HG02943 (cell line): ENCODE data around the gene NUP188.
"Not testable (repeated sequence)": the region's sequence is repeated elsewhere in the genome, so short reads cannot be mapped to it uniquely, and the experiment has no call there.

ENCODE experiments used
- ATAC-seq: cut with Tn5 transposase; IDR thresholded peaks from one replicate; pipeline ENCODE4 v1.9.1; 2021; ENCODE audit warnings: mild to moderate bottlenecking, low read depth, moderate library complexity; ENCODE audit not compliant: unreplicated experiment

The NUP188 gene

GRCh38 chr9:129026442-129027223 lies 79.1 kb downstream of the NUP188 start:
- ATAC-seq, result no peak

DNA sequence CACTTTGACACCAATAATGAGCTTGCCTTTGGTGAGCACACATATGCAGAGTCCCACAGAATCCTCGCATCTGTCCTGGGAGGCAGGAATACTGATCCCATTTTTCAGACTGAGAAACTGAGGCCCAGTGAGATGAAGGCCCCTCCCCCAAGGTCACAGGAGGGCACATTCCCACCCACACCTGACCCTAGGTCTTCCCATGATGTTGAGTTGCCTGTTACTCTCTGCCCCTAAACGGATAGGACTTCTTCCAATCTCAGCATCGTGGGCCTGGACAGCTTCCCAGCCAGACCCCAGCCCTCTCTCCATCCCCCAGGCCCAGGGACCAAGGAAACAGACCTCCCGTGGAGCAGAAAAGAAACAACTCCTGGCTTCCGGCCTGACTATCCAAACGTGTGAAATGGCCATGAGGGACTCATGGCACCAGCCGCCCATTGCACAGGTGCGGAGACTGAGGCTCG lies 79.8 kb downstream of the NUP188 start:
- no peak for ATAC-seq

DNA sequence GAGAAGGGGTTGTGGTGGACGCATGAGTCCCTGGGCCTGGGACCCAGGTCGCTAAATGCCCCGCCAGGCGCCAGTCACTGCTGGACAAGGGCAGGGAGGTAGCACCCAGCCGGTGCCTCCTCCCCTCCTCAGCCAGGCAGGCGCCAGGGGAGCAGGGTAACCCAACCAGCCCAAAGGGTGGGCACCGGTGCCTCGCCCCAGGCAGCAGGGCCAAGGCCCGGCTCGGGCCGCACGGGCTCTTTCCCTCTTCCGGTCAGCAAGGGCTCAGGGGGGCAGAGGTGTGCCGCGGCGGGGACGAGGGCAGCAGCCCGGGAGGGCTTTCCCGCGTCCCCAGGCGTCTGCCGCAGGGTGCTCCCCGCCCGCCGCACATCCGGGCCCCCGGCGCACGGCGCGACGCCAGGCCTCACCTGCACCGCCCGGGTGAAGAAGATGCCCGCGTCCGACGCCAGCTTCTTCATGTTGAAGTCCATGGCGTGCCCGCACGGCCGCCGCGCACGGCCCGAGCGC lies 80.2 kb downstream of the NUP188 start:
- peak; percentile 40 for ATAC-seq

GRCh38 chr9:129028192-129028966 lies 80.9 kb downstream of the NUP188 start, which contains the start of gene SH3GLB2:
TSS of gene SH3GLB2 (minus strand) at chr9:129028331. CDS start at chr9:129028154, 177 bp downstream.
- peak; percentile 69 for ATAC-seq

DNA sequence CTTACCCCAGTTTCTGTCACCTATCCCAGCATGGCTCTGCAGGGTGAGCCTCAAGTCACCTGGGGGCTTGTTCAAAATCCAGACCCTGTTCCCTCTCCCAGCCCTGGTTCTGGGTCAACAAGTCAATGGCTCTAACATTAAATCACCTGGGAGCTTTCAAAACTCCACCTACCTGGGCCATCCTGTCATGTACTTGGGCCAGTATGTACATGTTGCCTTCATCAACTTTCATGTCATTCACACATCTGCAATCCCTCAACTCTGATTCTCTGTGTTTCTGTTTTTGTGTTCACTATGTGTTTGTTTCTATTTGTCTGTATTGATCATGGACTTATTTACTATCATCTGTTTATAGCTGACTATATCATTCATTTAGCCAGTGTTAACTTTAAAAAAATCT lies 82.7 kb downstream of the NUP188 start:
- no peak for ATAC-seq

DNA sequence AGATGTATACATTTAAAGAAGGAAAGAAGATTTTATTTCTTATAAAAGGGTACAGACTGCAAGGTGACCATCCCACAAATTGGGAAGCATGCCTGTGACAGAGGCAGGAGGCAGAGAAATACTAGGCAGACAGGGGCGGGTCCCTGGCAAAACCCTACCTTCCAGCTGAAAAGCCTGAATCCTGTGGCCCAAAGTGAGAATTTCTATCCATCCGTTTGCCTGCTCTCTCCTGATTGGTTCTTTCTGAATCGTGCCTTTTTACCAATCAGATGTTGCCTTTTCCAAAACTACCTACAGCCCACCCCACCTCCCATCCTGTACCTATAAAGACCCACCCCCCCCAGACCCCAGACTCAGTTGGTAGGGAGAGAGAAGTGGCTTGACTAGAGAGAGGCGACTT lies 84.0 kb downstream of the NUP188 start:
- ATAC-seq, result no peak

- no peak for ATAC-seq
Measured at GRCh38 chr9:129032541-129033159, 85.2 kb downstream of the NUP188 start.

GRCh38 chr9:129033216-129033615 lies 85.7 kb downstream of the NUP188 start:
- no peak for ATAC-seq

GRCh38 chr9:129035838-129036237 lies 88.3 kb downstream of the NUP188 start:
- not testable (repeated sequence) for ATAC-seq

GRCh38 chr9:129036241-129036922 lies 88.9 kb downstream of the NUP188 start, which contains the start of gene MIGA2:
TSS of gene MIGA2 (plus strand) at chr9:129036626. CDS start at chr9:129040595, 3,969 bp downstream.
- peak; percentile 94 for ATAC-seq

DNA sequence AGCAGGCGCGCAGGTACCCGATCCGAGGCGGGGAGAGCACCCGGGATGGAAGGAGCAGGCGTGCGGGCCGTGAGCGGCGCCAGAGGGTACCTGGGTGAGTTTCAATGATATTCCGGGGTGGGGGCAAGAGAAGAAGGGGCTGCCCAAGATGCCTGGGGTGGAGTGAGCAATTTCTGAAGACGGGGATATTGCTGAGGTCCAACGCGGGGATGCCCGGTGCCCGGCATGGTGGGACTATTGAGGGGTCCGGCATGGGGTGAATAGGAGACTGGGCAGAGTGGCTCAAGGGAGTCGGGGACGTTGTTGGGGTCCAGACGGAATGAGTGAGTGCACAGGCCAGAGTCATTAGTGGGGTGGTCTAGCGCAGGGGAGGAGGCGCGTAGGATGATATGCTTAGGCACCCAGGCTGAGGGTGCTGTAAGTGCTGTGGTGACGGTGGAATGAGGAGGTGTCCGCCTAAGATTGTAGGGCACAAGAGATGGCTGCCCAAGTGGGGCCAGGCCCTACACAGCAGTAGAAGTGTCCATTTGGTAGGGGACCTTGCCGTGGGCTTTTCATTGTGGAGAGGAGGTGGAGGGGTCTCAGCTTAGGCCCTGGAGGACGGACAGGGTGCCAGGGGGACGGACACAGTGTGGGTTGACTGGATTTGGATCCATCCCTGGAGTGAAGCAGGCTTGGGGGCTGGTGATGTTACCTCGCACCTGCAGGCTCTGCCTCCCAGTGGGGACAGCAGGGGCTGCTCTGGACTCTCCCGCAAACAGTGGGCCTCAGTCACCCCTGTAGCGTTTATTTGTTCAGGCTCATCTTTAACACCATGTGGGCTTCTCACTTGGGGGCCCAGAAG lies 89.6 kb downstream of the NUP188 start:
- ATAC-seq, result no peak

GRCh38 chr9:129037767-129038098 lies 90.2 kb downstream of the NUP188 start:
- ATAC-seq, result no peak

DNA sequence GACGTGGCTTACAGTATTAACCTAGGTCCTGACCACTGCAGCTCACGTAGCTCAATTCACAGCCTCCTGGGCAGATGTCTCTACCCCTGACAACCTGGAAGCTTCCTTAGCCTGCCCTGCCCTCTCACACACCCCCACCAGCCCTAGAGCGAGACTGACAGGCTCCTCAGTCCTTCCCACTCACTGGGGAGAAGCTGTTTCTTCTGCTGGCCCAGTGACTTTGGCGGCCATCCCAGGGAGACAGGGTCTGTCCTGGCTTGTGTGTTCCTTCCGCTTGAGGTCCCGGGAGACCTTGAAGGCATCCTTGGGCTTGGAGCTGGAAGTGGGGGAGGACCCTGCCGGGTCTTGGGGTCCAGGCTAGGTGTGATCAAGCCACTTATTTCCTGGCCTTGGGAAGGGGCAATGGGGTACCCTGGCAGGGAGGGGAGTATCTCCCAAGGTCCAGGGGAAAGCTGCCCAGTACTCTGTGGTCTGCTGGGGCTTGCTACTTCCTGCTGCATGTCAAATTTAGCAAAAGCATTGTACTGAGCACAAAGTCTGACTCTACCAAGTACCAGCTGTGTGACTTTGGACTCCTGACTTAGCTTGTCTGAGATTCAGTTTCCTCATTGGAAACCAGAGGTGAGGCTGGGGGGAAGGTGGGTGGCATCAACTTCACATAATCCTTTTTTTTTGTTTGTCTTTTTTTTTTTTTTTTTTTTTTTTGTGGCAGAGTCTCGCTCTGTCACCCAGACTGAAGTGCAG lies 90.8 kb downstream of the NUP188 start:
- ATAC-seq, result no peak

- no peak for ATAC-seq
Measured at GRCh38 chr9:129040113-129040643, 92.7 kb downstream of the NUP188 start.

GRCh38 chr9:129042016-129042415 lies 94.5 kb downstream of the NUP188 start:
- no peak for ATAC-seq

DNA sequence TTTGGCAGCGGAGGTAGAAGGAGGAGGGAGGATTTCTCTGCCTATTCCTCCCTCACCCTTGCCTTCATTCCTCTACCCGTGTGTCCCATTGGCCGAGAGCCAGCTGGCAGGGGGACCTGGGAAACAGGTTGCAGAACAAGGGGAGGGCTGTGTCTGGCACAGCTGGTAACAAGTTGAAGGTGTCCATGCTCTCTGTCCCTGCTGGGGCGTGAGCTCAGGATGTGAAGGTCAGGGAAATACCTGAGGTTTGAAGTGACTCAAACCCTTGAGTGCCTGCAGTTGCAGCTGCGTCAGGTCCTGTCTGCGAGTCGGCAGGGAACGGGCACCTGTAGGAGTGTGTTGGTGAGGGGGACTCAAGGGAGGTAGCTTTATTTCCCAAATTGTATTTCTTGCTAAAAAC lies 105.1 kb downstream of the NUP188 start:
- ATAC-seq, result no peak

DNA sequence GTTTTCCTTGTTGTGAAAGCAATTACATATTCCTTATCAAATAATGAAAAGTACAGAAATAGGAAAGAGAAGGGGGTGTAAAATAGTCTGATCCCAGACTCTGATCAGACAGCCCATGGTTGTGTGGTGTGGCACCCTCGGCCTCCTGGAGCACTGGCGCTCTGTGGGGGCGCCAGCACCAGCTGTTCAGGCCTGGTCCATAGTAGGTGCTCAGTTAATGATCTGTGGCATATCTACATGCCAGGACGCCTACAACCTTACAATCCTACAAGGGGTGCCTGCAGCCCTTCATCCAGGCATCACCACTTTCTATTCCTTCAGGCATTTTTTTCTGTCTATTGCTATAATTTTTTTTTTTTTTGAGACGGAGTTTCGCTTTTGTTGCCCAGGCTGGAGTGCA lies 105.5 kb downstream of the NUP188 start:
- ATAC-seq, result no peak

- ATAC-seq, result no peak
Measured at GRCh38 chr9:129054163-129054851, 106.8 kb downstream of the NUP188 start.
